ENCODE data around the gene CETN1.

Gene CETN1

GRCh38 chr18:580154-580553 lies at the start of gene CETN1:
Gene CETN1 (plus strand): TSS chr18:580380. CDS start chr18:580409, 29 bp downstream.
- DNase-seq: no peak

GRCh38 chr18:532018-532417 lies 48.2 kb upstream of the CETN1 start:
- DNase-seq: no peak

- no peak for DNase-seq
These were observed 47.5 kb upstream of the CETN1 start for GRCh38 chr18:532632-533031.

- DNase-seq: no peak
These were observed 46.1 kb upstream of the CETN1 start for GRCh38 chr18:533995-534601.

GRCh38 chr18:543447-544078 lies 36.6 kb upstream of the CETN1 start:
- no peak for DNase-seq

- no peak for DNase-seq
These were observed 30.2 kb upstream of the CETN1 start for GRCh38 chr18:549967-550366.

GRCh38 chr18:551404-552061 lies 28.6 kb upstream of the CETN1 start:
- DNase-seq: no peak

GRCh38 chr18:555705-556457 lies 24.3 kb upstream of the CETN1 start:
- DNase-seq: no peak

- DNase-seq: no peak
These were observed 15.2 kb upstream of the CETN1 start for GRCh38 chr18:564708-565561.

GRCh38 chr18:565562-566061 lies 14.6 kb upstream of the CETN1 start:
- DNase-seq: no peak

GRCh38 chr18:567122-567521 lies 13.1 kb upstream of the CETN1 start:
- no peak for DNase-seq

GRCh38 chr18:568731-569130 lies 11.4 kb upstream of the CETN1 start:
- no peak for DNase-seq

- no peak for DNase-seq
These were observed 9.9 kb upstream of the CETN1 start for GRCh38 chr18:570256-570655.

- DNase-seq: no peak
These were observed 9.5 kb upstream of the CETN1 start for GRCh38 chr18:570697-571096.

- no peak for DNase-seq
These were observed 7.9 kb upstream of the CETN1 start for GRCh38 chr18:572091-572830.

GRCh38 chr18:572831-573289 lies 7.3 kb upstream of the CETN1 start:
- DNase-seq: no peak

- DNase-seq: no peak
These were observed 6.8 kb upstream of the CETN1 start for GRCh38 chr18:573385-573784.

GRCh38 chr18:574149-574860 lies 5.9 kb upstream of the CETN1 start:
- DNase-seq: no peak

GRCh38 chr18:574865-575645 lies 5.1 kb upstream of the CETN1 start:
- no peak for DNase-seq

- no peak for DNase-seq
These were observed 3.3 kb upstream of the CETN1 start for GRCh38 chr18:576924-577323.
